Stimulated activated CD8-positive, alpha-beta memory T cell treated with anti-CD3 and anti-CD28 coated beads, Interleukin-15, amount 100 ng/mL, for 48 hours (primary cell): ENCODE data around the gene CAMTA1.

Experiments used
- DNase-seq, 2 donors: peaks; one replicate each; pipeline ENCODE4 v3.0.0-alpha.2; 2020; ENCODE audit warnings: low read depth in 2 of 2

CAMTA1 gene

GRCh38 chr1:7531562-7532340, 746.5 kb downstream of the CAMTA1 start:
- DNase-seq, result no peak

DNA sequence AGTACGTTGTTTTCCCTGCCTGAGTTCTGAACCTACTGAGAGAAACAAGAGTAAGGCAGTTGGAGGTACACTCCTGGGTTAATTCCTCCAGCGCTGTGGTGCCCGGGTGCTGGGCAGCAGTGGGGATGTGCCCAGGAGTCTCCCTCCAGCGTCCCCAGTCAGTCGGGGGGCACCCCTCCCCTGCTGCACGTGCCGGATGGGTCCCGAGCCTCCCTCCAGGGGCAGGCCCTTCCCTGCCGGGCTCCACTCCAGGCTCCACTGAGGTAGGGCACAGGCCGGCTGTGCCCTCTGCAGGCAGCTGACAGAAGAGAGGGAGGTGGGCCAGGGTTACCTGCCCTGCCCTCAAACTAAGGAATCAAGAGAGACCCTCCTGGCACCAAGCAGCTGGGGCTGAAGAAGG, 747.8 kb downstream of the CAMTA1 start:
- DNase-seq, result no peak

- DNase-seq, result no peak
Observed at GRCh38 chr1:7534061-7534825, 749.0 kb downstream of the CAMTA1 start.

DNA sequence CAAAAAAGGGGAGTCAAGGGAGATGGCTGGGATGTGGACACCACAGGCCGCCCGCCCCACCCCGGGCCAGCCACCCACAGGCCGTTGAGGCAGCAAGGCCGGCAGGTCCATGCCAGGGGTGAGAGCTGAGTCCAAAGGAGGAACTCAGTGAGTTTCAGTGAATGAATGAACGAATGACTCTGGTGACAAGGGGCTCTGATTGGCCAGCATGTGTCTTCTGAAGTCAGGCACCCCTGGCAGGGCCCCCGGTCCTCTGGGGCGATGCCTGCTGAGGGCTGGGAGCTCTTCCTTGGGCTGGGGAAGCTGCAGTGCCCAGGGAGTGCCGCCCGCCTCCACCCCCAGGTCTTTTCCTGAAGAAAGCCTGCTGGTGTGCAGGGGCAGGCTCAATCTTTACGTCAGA, 749.8 kb downstream of the CAMTA1 start:
- no peak for DNase-seq

GRCh38 chr1:7535934-7536878, 751.0 kb downstream of the CAMTA1 start:
- DNase-seq, result no peak

DNA sequence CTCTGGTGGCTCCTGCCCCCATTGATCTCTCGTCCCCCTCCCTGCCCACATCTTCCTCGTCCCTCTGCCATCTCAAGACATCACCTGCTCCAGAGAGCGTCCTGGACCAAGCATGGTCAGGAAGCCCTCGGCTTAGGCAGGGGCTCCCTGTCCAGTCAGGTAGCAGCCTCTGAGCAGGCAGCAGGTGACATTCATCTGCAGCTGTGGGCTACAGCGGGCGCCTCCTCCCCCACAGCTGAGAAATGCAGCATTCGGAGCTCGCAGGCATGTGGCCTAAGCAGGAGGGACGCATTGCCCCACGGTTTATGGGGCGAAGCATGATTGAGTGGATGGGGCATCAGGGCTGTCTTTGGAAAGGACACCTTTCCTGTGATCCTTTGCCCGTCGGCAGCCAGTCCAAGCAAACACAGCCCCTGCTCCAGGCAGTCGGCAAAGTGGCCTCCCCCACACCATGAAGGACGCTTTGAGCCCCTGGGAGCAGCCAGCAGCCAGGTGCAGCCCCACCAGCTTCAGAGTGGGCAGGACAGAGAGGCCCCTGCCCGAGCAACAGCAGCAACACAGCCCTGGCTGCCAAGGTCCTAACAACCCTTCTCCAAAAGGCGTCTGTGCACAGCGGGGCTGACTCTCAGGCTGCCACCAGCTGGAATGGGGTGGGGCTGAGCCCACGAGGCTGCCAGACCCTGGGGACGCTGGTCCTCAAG, 751.8 kb downstream of the CAMTA1 start:
- no peak for DNase-seq

GRCh38 chr1:7538033-7538432, 752.8 kb downstream of the CAMTA1 start:
- no peak for DNase-seq

- no peak for DNase-seq
Observed at GRCh38 chr1:7538849-7539768, 753.9 kb downstream of the CAMTA1 start.

GRCh38 chr1:7539769-7540175, 754.5 kb downstream of the CAMTA1 start:
- DNase-seq, result peak in 1 of 2 donors; percentile 33

DNA sequence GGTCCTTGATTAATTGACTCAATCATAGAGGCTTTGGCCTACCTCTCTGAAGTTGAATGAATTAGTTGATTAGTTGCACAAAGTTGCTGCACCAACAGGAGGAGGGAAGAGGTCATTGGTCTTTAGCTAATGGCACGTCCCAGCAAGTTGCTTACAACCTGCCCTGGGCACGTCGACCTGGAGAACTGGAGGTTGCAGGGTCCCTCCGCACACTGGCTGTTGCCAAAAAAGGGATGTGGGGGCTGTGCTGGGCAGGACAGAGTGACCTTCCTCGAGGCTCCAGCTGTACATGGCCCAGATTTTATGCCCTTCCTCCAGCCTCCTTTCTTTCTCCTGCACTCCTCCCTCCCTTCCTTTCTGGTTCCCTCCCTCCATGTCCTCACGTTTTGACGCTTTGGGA, 755.6 kb downstream of the CAMTA1 start:
- no peak for DNase-seq

GRCh38 chr1:7541629-7542028, 756.4 kb downstream of the CAMTA1 start:
- no peak for DNase-seq

DNA sequence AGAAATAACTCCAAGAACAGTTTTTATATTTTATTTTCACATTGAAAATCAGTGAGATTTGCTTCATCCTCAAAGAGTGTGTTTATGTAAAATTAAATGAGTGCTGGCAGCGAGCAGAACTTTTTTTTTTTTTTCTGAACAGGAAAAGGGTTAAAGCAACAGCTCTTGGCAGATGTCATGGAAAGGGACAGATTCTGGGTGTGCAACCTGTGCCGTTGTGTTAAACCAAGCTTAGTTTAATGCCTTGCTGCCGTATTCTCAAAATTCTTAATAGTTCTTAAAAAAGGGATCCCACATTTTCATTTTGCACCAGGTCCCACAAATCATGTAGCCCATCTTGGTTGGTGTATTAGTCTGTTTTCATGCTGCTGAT, 758.5 kb downstream of the CAMTA1 start:
- no peak for DNase-seq

DNA sequence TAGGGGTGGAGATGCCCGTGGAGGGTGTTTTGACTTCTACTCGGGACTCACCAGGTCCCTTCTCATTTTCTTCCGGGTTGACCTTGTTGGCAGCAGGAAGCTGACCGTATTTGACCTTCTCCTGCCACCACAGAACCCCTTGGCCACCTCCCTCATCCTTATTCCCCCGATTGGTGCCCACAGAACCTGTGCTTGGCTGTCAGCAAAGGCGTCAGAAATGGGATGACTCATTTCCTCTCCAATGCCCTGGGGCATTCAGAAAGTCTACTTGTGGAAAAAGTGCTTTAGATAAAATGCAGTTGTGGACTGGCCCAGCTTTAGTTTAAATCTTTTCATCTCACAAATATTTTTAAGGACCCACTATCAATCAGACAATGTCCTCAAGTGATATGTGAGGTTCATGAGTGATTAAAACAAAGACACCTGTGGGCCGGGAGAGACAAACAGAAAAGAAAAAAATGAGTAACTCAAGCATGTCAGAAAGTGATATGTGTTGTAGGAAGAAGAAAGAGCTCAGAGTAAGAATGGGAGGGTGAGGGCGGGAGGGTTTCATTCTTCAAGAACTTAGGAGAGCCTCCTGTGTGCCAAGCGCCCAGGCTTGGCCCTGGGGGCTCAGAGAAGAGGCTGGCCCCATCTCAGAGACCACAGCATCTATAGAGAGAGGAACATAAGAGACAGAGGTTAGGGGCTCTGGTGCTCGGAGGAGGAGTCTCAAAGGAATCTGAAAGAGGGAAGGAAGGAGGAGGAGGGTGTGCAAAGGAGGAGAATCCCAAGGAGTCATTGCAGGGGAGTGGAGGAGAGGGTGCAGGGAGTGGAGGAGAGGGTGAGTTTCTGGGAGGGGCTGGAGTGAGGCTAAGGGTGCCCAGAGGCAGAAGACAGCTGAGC, 764.3 kb downstream of the CAMTA1 start:
- peak; percentile 43 to 64 for DNase-seq

DNA sequence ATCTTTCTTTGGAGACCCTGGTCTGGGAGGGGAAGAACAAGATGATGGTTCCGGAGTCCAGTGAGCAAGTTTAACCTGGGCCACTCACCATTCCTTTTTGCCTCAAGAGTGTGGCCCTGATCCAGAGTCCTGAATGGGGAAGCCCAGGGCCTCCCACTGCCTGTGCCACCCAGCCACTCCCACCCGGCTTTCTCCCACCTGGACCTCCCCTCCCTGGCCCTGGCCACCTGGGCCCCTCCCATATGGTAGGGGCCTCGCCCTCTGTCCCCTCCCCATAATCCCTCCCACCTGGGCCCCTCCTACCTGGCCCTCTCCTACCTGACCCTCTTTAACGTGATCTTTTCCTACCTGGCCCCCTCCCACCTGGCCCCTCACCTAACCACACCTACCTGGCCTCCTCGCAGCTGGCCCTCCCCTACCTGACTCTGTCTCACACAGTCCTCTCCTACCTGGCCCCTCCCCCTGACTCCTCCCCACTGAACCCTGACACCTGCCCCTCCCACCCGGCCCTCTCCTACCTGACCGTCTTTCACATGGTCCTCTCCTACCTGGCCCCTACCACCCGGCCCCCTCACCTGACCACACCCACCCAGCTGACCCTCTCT, 765.1 kb downstream of the CAMTA1 start:
- no peak for DNase-seq

DNA sequence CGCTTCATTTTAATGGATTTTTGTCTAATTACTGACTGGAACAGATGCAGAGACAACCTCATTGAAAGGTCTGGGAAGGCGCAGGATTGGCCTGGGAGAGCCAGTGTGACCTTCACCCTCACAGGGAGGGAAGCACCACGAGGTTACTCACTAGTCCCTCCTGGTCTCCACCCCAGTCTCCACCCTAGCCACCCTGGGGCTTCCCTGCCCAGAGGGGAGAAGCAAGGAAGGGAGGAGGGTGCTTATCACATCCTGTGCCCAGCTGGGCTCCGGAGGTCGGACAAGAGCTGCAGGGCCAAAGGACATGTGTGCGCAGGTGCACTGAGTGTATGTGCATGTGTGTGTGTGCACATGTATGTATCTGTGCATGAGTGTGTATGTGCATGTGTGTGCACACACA, 765.7 kb downstream of the CAMTA1 start:
- no peak for DNase-seq

DNA sequence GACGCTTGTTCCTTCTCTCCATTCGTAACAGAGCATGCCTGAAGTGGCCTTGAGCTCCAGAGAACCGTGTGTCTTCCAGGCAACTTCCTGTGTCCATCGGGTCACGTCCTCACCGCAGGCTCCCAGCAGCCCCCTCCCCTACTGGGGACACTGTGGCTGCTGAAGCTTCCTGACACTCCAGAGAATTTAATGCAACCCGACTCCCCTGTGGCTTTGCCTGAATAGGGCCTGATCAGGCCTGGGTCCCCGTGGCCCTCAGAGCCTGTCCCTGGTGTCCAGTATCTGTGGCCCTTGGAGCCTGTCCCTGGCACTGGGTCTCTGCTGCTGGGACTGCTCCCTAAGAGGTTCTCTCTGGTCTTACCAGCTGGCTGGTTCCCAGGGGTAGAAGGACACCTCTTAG, 766.2 kb downstream of the CAMTA1 start:
- no peak for DNase-seq

- DNase-seq, result no peak
Observed at GRCh38 chr1:7552402-7552801, 767.1 kb downstream of the CAMTA1 start.

DNA sequence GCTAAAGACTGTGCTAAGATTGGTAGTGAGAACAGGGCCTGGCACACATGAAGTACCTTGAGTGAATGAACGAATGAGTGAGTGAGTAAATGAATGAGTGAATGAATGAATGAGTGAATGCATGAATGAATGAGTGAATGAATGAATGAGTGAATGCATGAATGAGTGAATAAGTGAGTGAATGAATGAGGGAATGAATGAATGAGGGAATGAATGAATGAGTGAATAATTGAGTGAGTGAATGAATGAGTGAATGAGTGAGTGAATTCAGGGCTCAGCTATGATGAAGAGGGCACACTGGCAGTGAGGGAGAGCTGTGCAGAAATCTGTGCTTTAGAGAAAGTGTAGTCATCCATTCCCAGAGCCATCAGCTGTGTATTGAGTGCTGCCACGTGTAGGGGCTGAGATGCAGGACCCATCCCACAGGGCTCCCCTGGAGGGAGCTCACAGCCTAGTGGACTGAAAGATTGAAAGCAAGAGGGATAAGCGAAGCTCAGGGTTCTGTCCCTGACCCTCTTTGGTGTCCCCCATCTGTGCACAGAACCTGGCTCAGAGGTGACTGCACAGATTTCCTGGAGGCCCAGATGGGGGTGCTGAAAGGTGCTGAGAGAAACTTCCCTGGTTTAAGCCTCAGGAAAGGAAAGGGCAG, 767.9 kb downstream of the CAMTA1 start:
- no peak for DNase-seq
